K562 (cell line): ENCODE measurements around the gene OR2B6. TPM values are rescaled to one million over a fixed set of nuclear protein-coding genes. Genes with fewer than 3 reads are reported as not detected.

Experiments used
- ATAC-seq: fragments of 200-7000 bp; cut with Tn5 transposase; 3 replicates; pipeline ENCODE4 v1.9.1; 2020; ENCODE audit warnings: moderate library complexity
- BruUV-seq: library from RNA; stranded (reverse); fragments of 400-500 nt; replicated peaks from 2 replicates; lab custom pipeline; 2021; lab: Mats Ljungman, UMichigan
- CTCF ChIA-PET: fragments of 300-600 bp; formaldehyde crosslinking; extraction: SDS; loops from one replicate; lab custom pipeline; 2021; ENCODE audit warnings: low intra/inter-chr PET ratio; lab: Yijun Ruan, JAX
- POLR2A ChIA-PET: fragments of 300-600, 350-650 bp; sonication (Branson Sonifier 250); formaldehyde crosslinking; extraction: SDS; loops from one replicate; lab custom pipeline; 2021; ENCODE audit warnings: antibody characterized with exemption, inconsistent platforms; lab: Yijun Ruan, JAX
- DNase-seq, 4 experiments: peaks; one replicate each; pipeline versions ENCODE4 v3.0.0 to v3.0.0-alpha.2; 2011 to 2018; ENCODE audit warnings: low spot score in 3 of 4, mixed read lengths in 3 of 4; ENCODE audit errors: extremely low read depth in 1 of 4
- FAIRE-seq: peaks from 2 replicates; lab custom pipeline; 2011; peaks lifted over from hg19 to GRCh38; lab: Jason Lieb, UNC
- H2AFZ ChIP-seq: 2 replicates; pipeline ENCODE4 v1.6.0; 2011; ENCODE audit warnings: low read depth, low read length, control low read depth, inconsistent platforms
- H3K27ac ChIP-seq: fragments of 200-600 bp; 3 replicates; pipeline ENCODE4 v1.8.0; 2011; ENCODE audit warnings: low read depth, mild to moderate bottlenecking, control low read depth, inconsistent platforms, low read length, moderate library complexity, mixed read lengths; ENCODE audit errors: extremely low read depth
- H3K27me3 ChIP-seq, 2 experiments: fragments of 300-600 bp in 1 of 2; 2 replicates in 1 of 2; 3 replicates in 1 of 2; pipeline versions ENCODE4 v1.6.0 to v1.8.0; 2011; ENCODE audit warnings: inconsistent platforms in 2 of 2, low read length in 2 of 2, mild to moderate bottlenecking in 1 of 2, mixed read lengths in 1 of 2, moderate library complexity in 1 of 2; ENCODE audit not compliant: control insufficient read depth in 2 of 2, insufficient read depth in 2 of 2
- H3K36me3 ChIP-seq: fragments of 300-600 bp; 3 replicates; pipeline ENCODE4 v1.8.0; 2011; ENCODE audit warnings: mild to moderate bottlenecking, low read length, inconsistent platforms; ENCODE audit not compliant: control insufficient read depth, insufficient read depth
- H3K4me1 ChIP-seq, 2 experiments: fragments of 200-600 bp in 1 of 2; replicated peaks in 1 of 2; 2 replicates in 1 of 2; 3 replicates in 1 of 2; pipeline versions ENCODE4 v1.5.1 to v1.8.0; 2011; ENCODE audit warnings: inconsistent platforms in 2 of 2, low read length in 2 of 2, mild to moderate bottlenecking in 1 of 2, mixed read lengths in 1 of 2, moderate library complexity in 1 of 2; ENCODE audit not compliant: control insufficient read depth in 2 of 2, insufficient read depth in 2 of 2
- H3K4me2 ChIP-seq: 2 replicates; pipeline ENCODE4 v1.6.1; 2011; ENCODE audit warnings: low read length, control low read depth, inconsistent platforms, mixed read lengths; ENCODE audit not compliant: insufficient read depth
- H3K4me3 ChIP-seq: fragments of 200-600 bp; sonication (generic), shearing (Covaris generic); 2 replicates; pipeline ENCODE4 v1.5.1; 2016; ENCODE audit warnings: control low read depth, inconsistent platforms
- H3K79me2 ChIP-seq: fragments of 200-600 bp; 3 replicates; pipeline ENCODE4 v1.8.0; 2011; ENCODE audit warnings: low read length, inconsistent platforms; ENCODE audit not compliant: control insufficient read depth, insufficient read depth
- H3K9ac ChIP-seq, 2 experiments: 2 replicates each; pipeline versions ENCODE4 v1.6.0 to v1.6.1; 2011; ENCODE audit warnings: low read depth in 2 of 2, low read length in 2 of 2, control low read depth in 1 of 2, inconsistent platforms in 1 of 2, mild to moderate bottlenecking in 1 of 2, mixed read lengths in 1 of 2; ENCODE audit not compliant: insufficient read depth in 1 of 2
- H3K9me1 ChIP-seq: one replicate; pipeline ENCODE4 v1.6.0; 2011; ENCODE audit warnings: inconsistent platforms, mild to moderate bottlenecking, low read length, moderate library complexity; ENCODE audit not compliant: control insufficient read depth, insufficient read depth
- H3K9me3 ChIP-seq: replicated peaks from 2 replicates; pipeline ENCODE4 v1.5.1; 2011; ENCODE audit warnings: low read depth, low read length, inconsistent platforms; ENCODE audit not compliant: control insufficient read depth, insufficient read depth
- H4K20me1 ChIP-seq: replicated peaks from 2 replicates; pipeline ENCODE4 v1.6.1; 2011; ENCODE audit warnings: low read length, inconsistent platforms, mixed read lengths; ENCODE audit not compliant: control insufficient read depth, insufficient read depth
- GATA2 ChIP-seq: sonication (generic); formaldehyde crosslinking; IDR thresholded peaks from 2 replicates; pipeline ENCODE4 v1.4.0; 2020; ENCODE audit warnings: mild to moderate bottlenecking, missing genetic modification reagents
- HDAC6 ChIP-seq: IDR thresholded peaks from 2 replicates; pipeline ENCODE4 v1.6.1; 2012; ENCODE audit warnings: low read depth, mild to moderate bottlenecking, control low read depth, inconsistent platforms, low read length, moderate library complexity
- MTA3 ChIP-seq: fragments of 450-650 bp; formaldehyde crosslinking; IDR thresholded peaks from 2 replicates; pipeline ENCODE4 v1.6.1; 2017; ENCODE audit warnings: mild to moderate bottlenecking, borderline replicate concordance
- NR4A1 ChIP-seq, 2 experiments: fragments of 250-450 bp in 1 of 2; fragments of 450-650 bp in 1 of 2; sonication (Bioruptor Pico) in 1 of 2; IDR thresholded peaks; 2 replicates each; pipeline versions ENCODE4 v1.4.0 to v1.6.1; 2016 to 2020; ENCODE audit warnings: mild to moderate bottlenecking in 2 of 2, missing compliant biosample characterization in 1 of 2, missing genetic modification characterization in 1 of 2, moderate library complexity in 1 of 2
- PKNOX1 ChIP-seq: fragments of 450-650 bp; IDR thresholded peaks from 2 replicates; pipeline ENCODE4 v1.6.1; 2016
- RAD21 ChIP-seq, 2 experiments: fragments of 250-450 bp in 1 of 2; fragments of 450-650 bp in 1 of 2; sonication (Bioruptor Pico) in 1 of 2; formaldehyde crosslinking in 1 of 2; IDR thresholded peaks in 1 of 2; conservative IDR thresholded peaks in 1 of 2; 2 replicates each; pipeline versions ENCODE4 v1.4.0 to v1.8.0; 2020 to 2022; ENCODE audit warnings: mild to moderate bottlenecking in 2 of 2, moderate library complexity in 1 of 2
- SAFB ChIP-seq: fragments of 200-400 bp; formaldehyde crosslinking; IDR thresholded peaks from 2 replicates; pipeline ENCODE4 v1.6.1; 2017; ENCODE audit warnings: low read depth, low read length, borderline replicate concordance
- SUPT5H ChIP-seq: fragments of 450-650 bp; IDR thresholded peaks from 2 replicates; pipeline ENCODE4 v1.6.1; 2016
- TAF7 ChIP-seq: fragments of 450-650 bp; IDR thresholded peaks from 2 replicates; pipeline ENCODE4 v1.6.1; 2016; ENCODE audit warnings: missing genetic modification characterization, missing compliant biosample characterization
- TAL1 ChIP-seq: fragments of 450-650 bp; IDR thresholded peaks from 2 replicates; pipeline ENCODE4 v1.6.1; 2016; ENCODE audit warnings: mild to moderate bottlenecking
- ZNF134 ChIP-seq: fragments of 250-450 bp; sonication (Bioruptor Pico); conservative IDR thresholded peaks from 2 replicates; pipeline ENCODE4 v1.4.0; 2020
- ZNF639 ChIP-seq, 2 experiments: fragments of 200-800 bp in 1 of 2; sonication (Bioruptor generic) in 1 of 2; sonication (generic) in 1 of 2; formaldehyde crosslinking in 1 of 2; IDR thresholded peaks in 1 of 2; conservative IDR thresholded peaks in 1 of 2; 2 replicates each; pipeline versions ENCODE4 v1.5.0 to v1.6.1; 2016 to 2020; ENCODE audit warnings: missing compliant biosample characterization in 1 of 2, missing genetic modification characterization in 1 of 2, missing genetic modification reagents in 1 of 2
- ZNF717 ChIP-seq: fragments of 250-450 bp; sonication (Bioruptor Pico); IDR thresholded peaks from 2 replicates; pipeline ENCODE4 v1.5.0; 2021
- ZSCAN29 ChIP-seq: fragments of 450-650 bp; IDR thresholded peaks from 2 replicates; pipeline ENCODE4 v1.6.1; 2017
- WGBS: fragments of 100-300 bp; shearing (Covaris generic); methylation state at CpG from one replicate; pipeline ENCODE4 v1.1.6; 2016; ENCODE audit warnings: low coverage, mixed read lengths; ENCODE audit not compliant: insufficient coverage; ENCODE audit errors: missing lambda C conversion rate; 5-methylcytosine and 5-hydroxymethylcytosine counted together
- in situ Hi-C: fragments of 300-500 bp; cut with MboI; formaldehyde crosslinking; loops from 4 replicates; pipeline ENCODE4 v1.15.0; 2018; ENCODE audit warnings: inconsistent platforms, mixed read lengths
- intact Hi-C: fragments of 100-400 bp; cut with micrococcal nuclease; formaldehyde crosslinking; loops from 2 replicates; pipeline ENCODE4 v1.14.2; 2022
- polyA plus RNA-seq, 8 experiments: library from polyadenylated mRNA; depleted of rRNA in 4 of 8; stranded (reverse) in 5 of 8; unstranded in 3 of 8; fragments of >200 nt; fragmentation: Nextera tagmentation in 2 of 8; fragmentation: Illumina TruSeq in 1 of 8; extraction: Ambion mirVana in 2 of 8; extraction: Trizol in 1 of 8; gene quantifications; 2 replicates each; pipeline versions ENCODE4 v1.2.1 to v1.2.3, GENCODE V29; 2011 to 2014; ENCODE audit warnings: inconsistent platforms in 1 of 8, missing spikeins in 1 of 8
- total RNA-seq, 7 experiments: library from RNA; depleted of rRNA in 6 of 7; stranded (reverse); fragments of >200 nt in 6 of 7; fragmentation: Illumina TruSeq in 2 of 7; extraction: Trizol in 2 of 7; gene quantifications; 2 replicates each; pipeline versions ENCODE4 v1.2.1 to v1.2.3, GENCODE V29; 2011 to 2021; ENCODE audit warnings: low replicate concordance in 1 of 7

The OR2B6 gene
- total and polyA plus RNA-seq, 9 of the 15 experiments (the other 6 are each of a cell fraction or from before 2014, with no cell fraction given), result 1.9 to 18.7 (median 4.4) TPM

GRCh38 chr6:27972750-27973149 is 15.7 kb downstream of the OR2B6 start:
- CTCF ChIA-PET, result no interaction called here
- peaks cover 0 to 3% of the 10 kb centered on the region in 2 experiments; a peak in 1 of 5 replicates for H3K4me1 ChIP-seq
- POLR2A ChIA-PET, result no interaction called here
- FAIRE-seq, result no peak
- no peak overlapping the region for H3K27ac ChIP-seq
- no peaks in the 10 kb centered on the region for H4K20me1 ChIP-seq
- H3K4me2 ChIP-seq, result no peak overlapping the region
- H3K9ac ChIP-seq, result no peak overlapping the region
- H3K4me3 ChIP-seq, result no peak overlapping the region
- no peaks in the 10 kb centered on the region for H3K79me2 ChIP-seq
- in situ Hi-C loops, result no loop called here
- H2AFZ ChIP-seq, result no peak overlapping the region
- no peaks in the 10 kb centered on the region for H3K36me3 ChIP-seq
- H3K9me1 ChIP-seq, result no peaks in the 10 kb centered on the region
- no TSS peak for BruUV-seq
- no peaks in the 10 kb centered on the region for H3K27me3 ChIP-seq
- TF ChIP-seq HDAC6, result no peak
- no peak for TF ChIP-seq SAFB
- no peak for TF ChIP-seq ZNF134 (CRISPR knock-in tag)
- no peak for TF ChIP-seq ZNF717 (CRISPR knock-in tag)
- TF ChIP-seq ZSCAN29, result no peak
- TF ChIP-seq TAL1, result 0 out of 2 replicates have a peak, but pooled peaks have one; percentile 7
- TF ChIP-seq, all 486 proteins: peak for 1
- ATAC-seq, result no peak
- DNase-seq, result no peak
- 57% methylated on average over 4 of the region's 4 CpGs for WGBS
- intact Hi-C loops, result no loop called here
- no peaks in the 10 kb centered on the region; the same call in 1 of the 2 replicates for H3K9me3 ChIP-seq

GRCh38 chr6:27977387-27977786 is 20.3 kb downstream of the OR2B6 start:
- intact Hi-C loops (no loop called here), in situ Hi-C loops (no loop called here)
- 10% methylated on average over 8 of the region's 8 CpGs for WGBS
- Histone ChIP-seq H3K9ac (no peak overlapping the region), H3K4me1 (peaks cover 0 to 4% of the 10 kb centered on the region in 2 experiments; a peak in 1 of 5 replicates), H3K9me1 (no peaks in the 10 kb centered on the region), H3K27me3 (no peaks in the 10 kb centered on the region), H3K36me3 (no peaks in the 10 kb centered on the region), H3K4me3 (no peak overlapping the region), H3K27ac (no peak overlapping the region), H2AFZ (peak overlapping the region; percentile 71), H3K9me3 (no peaks in the 10 kb centered on the region), H3K79me2 (no peaks in the 10 kb centered on the region), H4K20me1 (no peaks in the 10 kb centered on the region), H3K4me2 (peak overlapping the region; percentile 44)
- no TSS peak for BruUV-seq
- ATAC-seq (peak; percentile 98), DNase-seq (peak in 3 of 4 experiments; percentile 18 to 68 (median 29)), FAIRE-seq (peak; percentile 56)
- CTCF ChIA-PET, result no interaction called here
- POLR2A ChIA-PET, result interaction anchor here (0.6 to 1.1 kb wide), 5 partner anchors 8 to 1615 kb away, joined by 3 to 4 read pairs (median 3); no protein-coding TSS in a partner anchor
- TF ChIP-seq GATA2 (CRISPR knock-in tag), result peak; percentile 61
- no peak for TF ChIP-seq SUPT5H
- TF ChIP-seq TAF7 (tag), result no peak
- TF ChIP-seq MTA3, result no peak
- TF ChIP-seq NR4A1 (CRISPR knock-in tag; IDR thresholded peaks at IDR 0.05), result 0 out of 2 replicates have a peak, but pooled peaks have one; percentile 40
- no peak for TF ChIP-seq NR4A1 (tag; IDR thresholded peaks at IDR 0.05)
- TF ChIP-seq RAD21 (CRISPR knock-in tag; conservative IDR thresholded peaks at IDR 0.05 in 1 of 2, IDR thresholded peaks at IDR 0.05 in 1 of 2), result peak; percentile 13 to 48; a peak in 2 of 4 replicates
- peak; percentile 74 for TF ChIP-seq PKNOX1
- no peak for TF ChIP-seq ZNF639 (CRISPR knock-in tag; conservative IDR thresholded peaks at IDR 0.05 in 1 of 2, IDR thresholded peaks at IDR 0.05 in 1 of 2)
